ENCODE results near the gene SYT17.

DNA sequence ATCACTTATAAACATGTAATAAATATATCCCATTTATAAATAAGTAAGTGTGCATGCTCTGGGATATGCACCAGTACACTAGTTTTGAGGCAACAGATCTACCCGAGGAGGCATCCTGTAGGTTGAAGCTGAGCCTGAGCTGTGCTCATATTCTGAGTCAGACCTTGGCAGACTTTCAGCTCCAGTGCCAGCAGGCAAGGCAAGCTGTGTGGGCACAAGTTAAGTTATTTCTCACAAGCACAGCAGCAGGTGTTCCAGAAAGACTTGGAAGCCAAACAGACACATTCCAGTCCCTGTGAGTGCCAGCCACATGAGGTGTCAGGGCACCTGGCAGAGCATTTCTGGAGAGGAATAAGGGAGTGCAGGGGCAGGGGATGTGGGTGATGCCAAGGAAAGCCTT is 116.2 kb downstream of the SYT17 start:
- TF ChIP-seq EZH2 (IDR thresholded peaks at IDR 0.05) (no peak), POLR2AphosphoS5 (IDR thresholded peaks at IDR 0.05; ENCODE audit: borderline replicate concordance, low read depth, low read length) (no peak)

Measured in SK-N-MC (cell line).